C4-2B (cell line): ENCODE results near the gene ZDHHC8.

Source experiments
- CTCF ChIP-seq: fragments of 450-650 bp; conservative IDR thresholded peaks from 2 replicates; pipeline ENCODE4 v1.5.1; 2017; ENCODE audit warnings: mild to moderate bottlenecking
- ZFX ChIP-seq: fragments of 450-650 bp; IDR thresholded peaks from 2 replicates; pipeline ENCODE4 v1.6.1; 2017

- TF ChIP-seq CTCF (no peak), ZFX (no peak)
These were observed 13.7 kb downstream of the ZDHHC8 start for GRCh38 chr22:20145206-20145831.
